ENCODE results near the gene DNAH17.

The DNAH17 gene

DNA sequence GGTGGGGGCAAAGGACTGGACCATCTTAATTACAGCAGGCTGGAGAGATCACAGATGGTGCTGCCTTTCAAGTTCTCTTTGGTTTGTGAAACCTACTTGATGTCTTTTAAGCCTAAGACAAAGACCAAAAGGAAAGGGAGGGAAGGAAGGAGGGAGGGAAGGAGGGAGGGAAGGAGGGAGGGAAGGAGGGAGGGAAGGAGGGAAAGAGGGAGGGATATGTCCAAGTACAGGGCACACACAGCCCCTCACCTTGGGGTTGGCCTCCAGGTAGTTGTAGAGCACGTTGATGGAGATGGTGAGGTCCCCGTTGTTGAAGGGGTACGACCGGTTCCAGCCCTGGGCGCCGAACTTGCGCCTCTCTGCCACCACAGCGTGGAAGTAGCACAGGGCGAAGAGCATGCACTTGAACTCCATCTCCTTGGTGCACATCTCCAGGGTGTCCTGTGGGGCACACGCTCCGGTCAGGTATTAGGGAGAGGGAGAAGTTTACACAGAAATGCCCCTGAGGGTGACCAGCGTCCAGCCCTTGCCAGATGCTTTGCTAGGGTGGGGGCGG, 143.3 kb downstream of the DNAH17 start:
- no peak for DNase-seq (ENCODE audit: low read depth in 3 of 3, low spot score in 1 of 3)

DNA sequence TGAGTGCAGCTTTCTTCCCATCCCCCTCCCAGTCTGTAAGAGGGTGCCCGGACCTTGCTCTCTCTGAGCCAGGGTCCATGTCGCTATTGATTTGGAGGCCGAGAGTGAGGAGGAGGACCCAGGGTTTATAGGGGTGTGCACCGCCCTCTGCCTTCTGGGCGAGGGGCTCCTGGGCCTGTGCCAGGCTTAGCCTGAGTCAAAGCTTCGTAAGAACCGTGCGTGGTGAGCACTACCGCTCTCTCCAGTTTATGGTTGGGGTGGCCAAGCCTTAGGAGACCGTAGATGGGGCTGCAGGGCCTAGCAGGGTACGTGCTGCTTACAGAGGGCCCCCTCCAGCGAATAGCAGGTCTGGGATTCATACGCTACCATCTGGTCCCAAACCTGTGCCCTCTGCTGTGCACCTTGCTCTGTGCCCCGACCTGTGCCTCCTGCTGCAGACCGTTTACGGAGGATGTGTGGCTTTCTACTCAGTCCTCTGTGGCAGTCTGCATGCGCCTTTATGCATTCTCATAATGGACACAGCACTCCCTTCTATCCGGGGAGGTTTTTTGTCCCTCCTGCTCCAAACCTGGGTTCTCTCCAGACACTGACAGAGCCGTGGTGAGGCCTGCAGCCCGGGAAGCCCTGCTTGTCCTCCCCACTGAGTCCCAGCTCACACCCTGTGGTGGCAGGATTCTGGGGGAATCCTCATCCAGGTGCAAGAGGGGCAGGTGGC, 144.0 kb downstream of the DNAH17 start:
- no peak for DNase-seq (ENCODE audit: low read depth in 3 of 3, low spot score in 1 of 3)

DNA sequence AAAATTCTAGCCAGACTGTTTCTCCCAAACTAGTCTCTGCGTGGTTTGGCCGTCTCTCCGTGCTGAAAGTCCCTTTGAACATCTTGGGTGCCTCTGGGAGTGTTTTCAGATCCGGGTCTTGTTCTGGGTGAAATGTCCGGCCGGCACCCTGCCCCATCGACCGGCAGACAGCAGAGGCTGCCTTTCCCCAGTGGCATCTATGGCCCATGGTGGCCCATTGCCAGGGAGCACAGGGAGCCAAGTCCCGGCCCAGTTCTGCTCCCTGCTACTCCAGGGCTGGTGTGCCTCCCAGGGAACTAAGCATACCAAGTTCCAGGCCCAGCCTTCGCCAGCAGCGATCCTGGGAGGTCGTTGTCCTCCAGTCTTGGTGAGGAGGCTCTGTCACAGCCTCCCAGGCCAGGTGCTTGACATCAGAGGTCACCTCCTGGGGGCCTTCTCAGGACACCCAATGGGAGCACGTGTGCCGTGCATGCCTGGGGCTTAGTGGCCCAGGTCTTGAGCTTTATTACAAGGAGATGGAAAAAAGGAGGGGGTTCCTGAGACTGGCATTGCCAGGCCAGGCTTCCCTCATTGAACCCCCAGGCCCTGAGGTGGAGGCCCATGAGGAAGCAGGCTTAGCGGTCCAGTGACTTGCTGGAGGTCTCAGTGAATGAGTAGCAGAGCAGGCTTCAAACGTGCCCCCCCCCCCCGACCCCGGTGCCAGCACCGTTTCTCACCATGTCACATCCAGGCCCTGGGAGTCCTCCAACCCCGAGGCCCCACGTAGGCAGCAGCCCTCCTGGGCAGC, 144.8 kb downstream of the DNAH17 start:
- no peak for DNase-seq (ENCODE audit: low read depth in 3 of 3, low spot score in 1 of 3)

DNA sequence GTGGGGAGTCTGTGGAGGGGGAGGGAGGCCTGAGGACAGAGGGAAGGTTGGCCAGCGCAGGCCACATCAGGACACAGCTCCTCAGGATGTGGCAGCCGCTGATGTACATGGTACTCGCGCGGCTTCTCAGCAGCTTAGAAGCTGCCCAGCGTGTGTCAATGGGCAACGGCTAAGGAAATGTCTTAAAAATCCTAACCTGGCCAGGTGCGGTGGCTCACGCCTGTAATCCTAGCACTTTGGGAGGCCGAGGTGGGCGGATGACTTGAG, 145.6 kb downstream of the DNAH17 start:
- DNase-seq (ENCODE audit: low read depth in 3 of 3, low spot score in 1 of 3) = no peak

DNA sequence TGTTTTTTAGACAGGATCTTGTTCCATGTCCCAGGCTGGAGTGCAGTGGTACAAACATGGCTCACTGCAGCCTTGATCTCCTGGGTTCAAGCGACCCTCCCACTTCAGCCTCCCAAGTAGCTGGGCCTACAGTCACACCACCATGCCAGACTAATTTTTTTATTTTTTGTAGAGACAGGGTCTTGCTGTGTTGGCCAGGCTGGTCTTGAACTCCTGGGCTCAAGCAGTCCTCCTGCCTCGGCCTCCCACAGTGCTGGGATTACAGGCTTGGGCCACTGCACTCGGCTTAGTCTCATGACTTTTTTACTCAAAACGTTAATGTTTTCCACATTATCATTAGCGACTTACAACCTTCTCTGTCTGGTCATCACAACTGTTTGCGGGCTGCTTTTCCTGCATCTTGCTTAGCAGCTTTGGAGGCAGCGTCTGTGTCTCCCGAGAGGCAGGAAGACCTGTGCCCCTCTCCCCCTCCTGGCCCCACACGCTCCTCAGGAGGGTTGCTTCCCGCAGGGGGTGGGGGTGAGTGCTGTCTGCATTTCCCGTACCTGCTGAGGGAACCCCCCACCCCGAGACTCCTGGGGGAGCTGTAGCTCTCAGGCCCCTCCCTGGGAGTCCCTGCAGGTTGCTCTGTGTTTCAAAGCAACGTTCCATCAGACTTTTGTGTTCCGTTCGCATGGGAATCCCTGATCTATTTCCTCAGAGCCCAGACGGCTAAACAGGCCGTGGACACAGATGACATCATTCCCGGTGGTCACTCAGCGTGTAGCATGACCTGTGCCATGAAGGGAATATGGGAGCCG, 146.1 kb downstream of the DNAH17 start:
- DNase-seq (ENCODE audit: low read depth in 3 of 3, low spot score in 1 of 3) = no peak

DNA sequence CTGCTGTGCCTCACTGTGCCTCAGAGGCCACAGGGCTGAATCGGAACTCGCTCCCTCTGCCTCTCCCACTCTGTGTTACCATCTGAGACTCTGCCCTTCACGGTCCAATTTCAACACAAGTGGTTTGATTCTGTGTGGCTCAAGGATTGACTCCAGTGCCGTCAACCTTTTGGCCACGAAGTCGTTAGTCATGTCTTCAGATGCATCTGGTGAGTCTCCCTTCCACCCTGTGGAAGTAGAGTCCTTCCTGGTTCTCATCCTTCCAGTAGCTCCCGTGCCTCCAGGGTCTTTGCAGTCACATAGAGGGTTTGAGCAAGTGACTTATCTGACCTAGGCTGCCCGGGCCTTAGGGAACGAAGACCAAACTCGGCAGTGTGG, 147.6 kb downstream of the DNAH17 start:
- no peak for DNase-seq (ENCODE audit: low read depth in 3 of 3, low spot score in 1 of 3)

DNA sequence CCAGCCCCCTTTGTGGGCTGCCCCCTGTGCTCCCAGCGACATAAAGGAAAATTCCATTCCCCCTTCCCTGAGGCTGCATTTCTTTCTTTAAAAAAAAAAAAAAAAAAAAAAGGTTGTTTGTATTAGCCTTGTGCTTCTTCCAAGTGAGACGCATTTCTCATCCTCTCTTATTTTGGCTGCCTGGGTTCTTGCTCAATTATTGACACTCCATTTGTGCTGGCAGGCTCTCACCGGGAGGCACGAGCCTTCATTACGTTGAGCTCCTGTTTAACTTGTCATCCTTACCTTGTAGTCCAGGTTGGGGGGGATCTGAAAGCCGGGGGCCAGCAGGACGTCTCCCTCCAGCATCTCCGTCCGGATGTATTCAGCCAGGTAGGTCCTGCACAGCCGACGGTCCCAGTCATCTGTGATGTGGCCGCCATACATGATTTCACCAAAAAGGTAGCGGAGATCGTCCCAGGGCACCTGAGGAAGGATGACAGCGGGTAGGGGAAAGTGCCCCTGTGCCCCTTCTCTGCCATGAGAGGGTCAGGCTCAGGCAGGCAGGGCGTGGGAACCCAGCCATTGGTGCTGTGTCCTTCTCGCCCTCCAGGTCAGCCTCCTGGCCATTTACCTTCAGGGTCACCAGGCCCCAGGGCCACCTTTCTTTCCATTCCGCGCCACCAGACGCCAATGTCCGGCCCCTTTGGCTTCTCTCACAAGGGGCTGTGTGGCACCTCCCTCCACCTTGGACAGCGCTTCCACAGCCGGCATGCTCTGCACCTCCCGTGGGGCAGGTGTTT, 148.2 kb downstream of the DNAH17 start:
- no peak for DNase-seq (ENCODE audit: low read depth in 3 of 3, low spot score in 1 of 3)

DNA sequence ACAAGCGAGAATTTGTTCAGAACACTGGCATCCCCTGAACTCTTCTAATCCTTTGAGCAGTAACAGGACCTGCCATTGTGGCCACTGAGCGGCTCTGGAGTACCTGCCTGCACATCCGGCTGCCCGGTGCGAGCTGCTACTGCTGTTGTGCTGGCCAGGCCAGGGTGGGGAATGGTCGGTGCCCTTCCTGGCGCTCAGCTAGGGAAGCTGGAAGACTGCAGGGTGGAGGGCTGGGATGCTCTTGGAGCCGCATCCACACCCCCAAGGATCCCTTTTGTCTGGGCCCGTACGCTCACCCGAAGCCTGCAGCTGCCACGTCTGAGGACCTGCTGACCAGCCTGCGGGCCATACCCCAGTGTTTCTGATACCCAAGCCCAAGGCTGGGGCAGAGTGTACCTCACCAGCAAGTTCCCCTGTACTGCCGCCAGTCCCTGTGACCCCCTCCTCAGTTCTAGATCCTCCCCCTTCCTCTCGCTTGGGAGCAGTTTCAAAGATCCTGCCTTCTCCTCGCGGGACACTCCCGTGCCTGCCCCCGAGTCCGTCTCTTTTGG, 149.1 kb downstream of the DNAH17 start:
- no peak for DNase-seq (ENCODE audit: low read depth in 3 of 3, low spot score in 1 of 3)

GRCh38 chr17:78427140-78427539, 150.1 kb downstream of the DNAH17 start:
- DNase-seq (ENCODE audit: low read depth in 3 of 3, low spot score in 1 of 3) = no peak

- no peak for DNase-seq (ENCODE audit: low read depth in 3 of 3, low spot score in 1 of 3)
Measured at GRCh38 chr17:78426293-78426879, 150.8 kb downstream of the DNAH17 start.

- no peak for DNase-seq (ENCODE audit: low read depth in 3 of 3, low spot score in 1 of 3)
Measured at GRCh38 chr17:78425429-78425828, 151.8 kb downstream of the DNAH17 start.

GRCh38 chr17:78423961-78424675, 153.1 kb downstream of the DNAH17 start:
- no peak for DNase-seq (ENCODE audit: low read depth in 3 of 3, low spot score in 1 of 3)

- no peak for DNase-seq (ENCODE audit: low read depth in 3 of 3, low spot score in 1 of 3)
Measured at GRCh38 chr17:78422872-78423588, 154.2 kb downstream of the DNAH17 start.

- no peak for DNase-seq (ENCODE audit: low read depth in 3 of 3, low spot score in 1 of 3)
Measured at GRCh38 chr17:78422267-78422605, 155.0 kb downstream of the DNAH17 start.

DNA sequence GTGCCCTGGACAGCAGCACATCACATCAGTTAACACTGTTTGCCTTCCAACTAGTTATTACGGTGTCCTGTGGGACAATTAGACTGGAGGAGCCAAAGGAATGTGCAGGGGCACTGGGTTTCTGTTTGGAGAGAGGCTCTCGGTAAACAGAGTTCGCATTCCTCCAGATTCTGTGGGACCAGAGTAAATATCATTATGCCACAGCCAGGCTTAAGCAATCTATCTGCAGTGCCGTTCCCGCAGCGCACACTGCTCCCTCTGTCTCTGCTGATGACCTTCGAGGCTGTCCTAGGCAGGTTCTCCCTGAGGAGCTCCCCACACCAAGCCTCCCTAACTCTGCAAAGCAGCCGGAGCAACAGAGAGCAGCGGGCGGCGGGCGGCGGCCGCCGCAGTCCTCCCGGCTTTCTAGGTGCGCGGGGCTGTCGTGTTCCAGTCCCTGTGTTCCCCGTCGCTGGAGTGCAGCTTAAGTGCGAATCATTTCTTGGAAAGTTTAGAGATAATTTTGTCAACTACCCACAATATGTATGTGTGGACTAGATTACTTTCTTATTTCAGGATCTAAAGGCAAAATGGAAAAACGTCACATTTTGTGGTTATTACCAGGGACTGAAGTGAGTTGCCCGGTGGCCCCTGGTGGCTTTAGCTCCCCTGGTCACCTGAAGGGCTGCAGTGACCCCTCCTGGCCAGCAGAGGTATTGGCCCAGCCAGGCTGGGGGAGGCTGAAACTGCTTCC, 155.5 kb downstream of the DNAH17 start:
- DNase-seq (ENCODE audit: low read depth in 3 of 3, low spot score in 1 of 3) = peak; percentile 35 to 63 (median 39)

DNA sequence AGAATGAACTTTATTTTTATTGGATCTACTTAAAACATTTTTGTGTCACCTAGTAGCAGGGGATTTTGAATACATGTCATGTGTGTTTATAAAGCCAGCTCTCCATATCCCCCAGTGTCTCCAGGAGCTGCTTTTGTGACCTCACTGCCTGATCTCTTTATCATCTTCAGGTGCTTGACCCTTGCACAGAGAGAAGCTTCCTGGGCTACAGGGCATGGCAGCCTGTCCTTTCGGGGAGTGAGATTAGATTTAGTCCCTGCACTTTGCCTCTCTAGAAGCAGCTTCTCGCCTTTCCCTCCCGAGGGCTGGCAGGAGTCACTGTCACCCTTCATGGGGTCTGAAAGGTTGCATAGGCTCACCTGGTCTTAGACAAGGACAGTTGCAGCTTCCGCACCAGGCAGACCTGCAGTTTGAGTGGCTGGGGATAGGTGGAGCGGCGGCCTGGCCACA, 156.1 kb downstream of the DNAH17 start:
- DNase-seq (ENCODE audit: low read depth in 3 of 3, low spot score in 1 of 3) = no peak

GRCh38 chr17:78419970-78420815, 157.0 kb downstream of the DNAH17 start:
- no peak for DNase-seq (ENCODE audit: low read depth in 3 of 3, low spot score in 1 of 3)

All from stimulated activated CD4-positive, alpha-beta T cell treated with anti-CD3 and anti-CD28 coated beads, TNF-alpha, amount 100 ng/mL, for 1 hour (primary cell).